IPS-20b (cell line): Measurements from ENCODE around the gene WWOX.
A peak's percentile ranks its signal among the peaks of the same experiment; 100 is the strongest.
"Not testable (repeated sequence)": the region's sequence is repeated elsewhere in the genome, so short reads cannot be mapped to it uniquely, and the experiment has no call there.

Experiments used
- H3K27ac ChIP-seq: one replicate; pipeline ENCODE4 v1.5.1; 2013; ENCODE audit warnings: low read length
- H3K27me3 ChIP-seq: 2 replicates; pipeline ENCODE4 v1.6.1; 2013; ENCODE audit warnings: mild to moderate bottlenecking, low read length, inconsistent platforms; ENCODE audit not compliant: insufficient read depth
- H3K36me3 ChIP-seq: 2 replicates; pipeline ENCODE4 v1.6.1; 2013; ENCODE audit warnings: low read depth, mild to moderate bottlenecking, inconsistent platforms, low read length, moderate library complexity; ENCODE audit not compliant: insufficient read depth
- H3K4me1 ChIP-seq: 2 replicates; pipeline ENCODE4 v1.6.1; 2013; ENCODE audit warnings: mild to moderate bottlenecking, control low read depth, inconsistent platforms, low read length, moderate library complexity; ENCODE audit not compliant: insufficient read depth
- H3K4me3 ChIP-seq: 2 replicates; pipeline ENCODE4 v1.5.1; 2013; ENCODE audit warnings: mild to moderate bottlenecking, low read length, inconsistent platforms
- H3K9ac ChIP-seq: 2 replicates; pipeline ENCODE4 v1.6.1; 2013; ENCODE audit warnings: low read depth, mild to moderate bottlenecking, inconsistent platforms, low read length, moderate library complexity
- H3K9me3 ChIP-seq: 2 replicates; pipeline ENCODE4 v1.6.1; 2013; ENCODE audit warnings: mild to moderate bottlenecking, low read depth, low read length, inconsistent platforms; ENCODE audit not compliant: insufficient read depth

The WWOX gene

GRCh38 chr16:79047337-79047736 is 947.9 kb downstream of the WWOX start:
- Histone ChIP-seq H3K36me3 (no peaks in the 10 kb centered on the region), H3K27me3 (no peaks in the 10 kb centered on the region), H3K9me3 (peaks cover 3% of the 10 kb centered on the region; the same call in 1 of the 2 replicates), H3K27ac (no peak overlapping the region), H3K4me1 (peaks cover 2% of the 10 kb centered on the region; the same call in 1 of the 2 replicates), H3K9ac (no peak overlapping the region), H3K4me3 (no peak overlapping the region)

GRCh38 chr16:79049040-79049439 is 949.6 kb downstream of the WWOX start:
- H3K9ac ChIP-seq = no peak overlapping the region
- peaks cover 8% of the 10 kb centered on the region; the same call in 1 of the 2 replicates for H3K9me3 ChIP-seq
- no peaks in the 10 kb centered on the region for H3K36me3 ChIP-seq
- no peak overlapping the region for H3K27ac ChIP-seq
- no peaks in the 10 kb centered on the region for H3K27me3 ChIP-seq
- no peak overlapping the region for H3K4me3 ChIP-seq
- H3K4me1 ChIP-seq = peaks cover 6% of the 10 kb centered on the region

GRCh38 chr16:79050063-79050462 is 950.6 kb downstream of the WWOX start:
- Histone ChIP-seq H3K9me3 (peaks cover 8% of the 10 kb centered on the region; the same call in 1 of the 2 replicates), H3K36me3 (no peaks in the 10 kb centered on the region), H3K4me3 (no peak overlapping the region), H3K9ac (no peak overlapping the region), H3K27me3 (no peaks in the 10 kb centered on the region), H3K4me1 (peaks cover 16% of the 10 kb centered on the region), H3K27ac (no peak overlapping the region)

- H3K9ac ChIP-seq = no peak overlapping the region
- H3K4me3 ChIP-seq = no peak overlapping the region
- H3K27ac ChIP-seq = no peak overlapping the region
- peaks cover 8% of the 10 kb centered on the region; the same call in 1 of the 2 replicates for H3K9me3 ChIP-seq
- peaks cover 18% of the 10 kb centered on the region for H3K4me1 ChIP-seq
- H3K36me3 ChIP-seq = no peaks in the 10 kb centered on the region
- no peaks in the 10 kb centered on the region for H3K27me3 ChIP-seq
Observed at GRCh38 chr16:79051313-79051712, 951.9 kb downstream of the WWOX start.

GRCh38 chr16:79052198-79052597 is 952.7 kb downstream of the WWOX start:
- H3K9me3 ChIP-seq, H3K9ac ChIP-seq, H3K27ac ChIP-seq, H3K27me3 ChIP-seq, H3K36me3 ChIP-seq, H3K4me3 ChIP-seq: not testable (repeated sequence)
- peaks cover 18% of the 10 kb centered on the region for H3K4me1 ChIP-seq

GRCh38 chr16:79053577-79053976 is 954.1 kb downstream of the WWOX start:
- peaks cover 18% of the 10 kb centered on the region for H3K4me1 ChIP-seq
- peaks cover 8% of the 10 kb centered on the region; the same call in 1 of the 2 replicates for H3K9me3 ChIP-seq
- no peaks in the 10 kb centered on the region for H3K36me3 ChIP-seq
- H3K27me3 ChIP-seq = no peaks in the 10 kb centered on the region
- peak overlapping the region; percentile 4 for H3K27ac ChIP-seq
- peak overlapping the region; percentile 18; the same call in 1 of the 2 replicates for H3K9ac ChIP-seq
- no peak overlapping the region; the same call in 1 of the 2 replicates for H3K4me3 ChIP-seq

- Histone ChIP-seq H3K9me3 (peaks cover 8% of the 10 kb centered on the region; the same call in 1 of the 2 replicates), H3K4me1 (peaks cover 16% of the 10 kb centered on the region), H3K9ac (peak overlapping the region; percentile 18; the same call in 1 of the 2 replicates), H3K27ac (peak overlapping the region; percentile 4), H3K36me3 (no peaks in the 10 kb centered on the region), H3K4me3 (no peak overlapping the region; the same call in 1 of the 2 replicates), H3K27me3 (no peaks in the 10 kb centered on the region)
Observed at GRCh38 chr16:79054211-79054984, 954.9 kb downstream of the WWOX start.

DNA sequence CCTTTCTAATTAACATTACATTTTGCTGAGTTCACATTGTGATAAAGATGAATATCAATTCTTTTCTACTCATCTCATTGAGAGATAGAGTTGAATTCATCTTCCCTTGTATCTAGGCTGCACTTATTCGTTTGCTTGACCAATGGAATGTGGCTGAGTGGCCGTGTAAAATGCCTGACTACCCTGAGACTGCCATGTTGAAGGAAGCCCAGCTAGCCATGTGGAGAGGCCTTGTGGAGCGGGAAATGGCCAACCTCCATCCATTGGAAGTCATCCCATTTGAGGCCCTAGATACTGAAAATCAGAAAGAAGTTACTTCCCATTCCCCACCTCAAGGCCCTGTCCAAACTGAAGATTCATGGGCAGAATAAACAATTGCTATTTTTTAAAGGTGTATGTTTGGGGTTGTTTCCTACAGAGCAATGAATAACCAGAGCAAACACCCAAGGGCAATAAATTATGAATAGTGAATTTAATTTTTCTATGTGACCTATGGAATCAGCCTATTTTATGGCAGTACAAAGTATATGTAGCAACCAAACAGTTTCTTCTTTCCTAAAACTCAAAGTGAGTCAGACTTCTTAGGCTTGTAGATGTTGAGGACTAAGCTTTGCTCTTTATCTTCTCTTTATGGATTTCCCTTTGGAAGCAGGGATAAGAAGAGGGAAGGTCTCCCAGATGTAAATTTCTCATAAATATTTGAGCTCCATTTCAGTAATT is 956.0 kb downstream of the WWOX start:
- no peak overlapping the region for H3K9ac ChIP-seq
- H3K4me1 ChIP-seq = peaks cover 16% of the 10 kb centered on the region
- H3K9me3 ChIP-seq = peaks cover 8% of the 10 kb centered on the region; the same call in 1 of the 2 replicates
- H3K4me3 ChIP-seq = no peak overlapping the region
- H3K36me3 ChIP-seq = no peaks in the 10 kb centered on the region
- H3K27ac ChIP-seq = no peak overlapping the region
- H3K27me3 ChIP-seq = no peaks in the 10 kb centered on the region

GRCh38 chr16:79061181-79061580 is 961.7 kb downstream of the WWOX start:
- no peak overlapping the region for H3K27ac ChIP-seq
- no peak overlapping the region for H3K9ac ChIP-seq
- H3K27me3 ChIP-seq = no peaks in the 10 kb centered on the region
- H3K4me1 ChIP-seq = no peaks in the 10 kb centered on the region; the same call in 1 of the 2 replicates
- H3K9me3 ChIP-seq = no peaks in the 10 kb centered on the region
- no peaks in the 10 kb centered on the region for H3K36me3 ChIP-seq
- no peak overlapping the region for H3K4me3 ChIP-seq

DNA sequence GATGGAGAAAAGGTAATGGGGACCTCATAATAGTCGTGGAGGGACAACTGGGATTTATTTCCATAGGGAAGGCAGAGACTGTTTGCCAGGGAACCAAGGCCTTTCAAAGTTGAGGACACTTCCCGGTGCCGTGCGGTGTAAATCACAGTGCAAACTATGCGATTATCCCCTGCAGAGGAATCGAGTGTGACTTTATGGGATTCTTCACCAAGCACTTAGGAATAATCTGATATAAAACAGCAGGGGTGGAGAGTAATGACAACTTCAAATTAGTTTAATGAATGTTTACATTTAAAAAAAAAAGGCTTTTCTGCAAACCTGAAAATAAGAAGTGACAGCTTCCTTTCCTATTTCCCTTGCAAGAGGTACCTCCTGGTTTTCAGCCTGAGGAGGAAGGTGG is 962.9 kb downstream of the WWOX start:
- no peak overlapping the region for H3K27ac ChIP-seq
- H3K36me3 ChIP-seq = no peaks in the 10 kb centered on the region
- no peaks in the 10 kb centered on the region; the same call in 1 of the 2 replicates for H3K4me1 ChIP-seq
- no peak overlapping the region for H3K9ac ChIP-seq
- no peaks in the 10 kb centered on the region for H3K9me3 ChIP-seq
- H3K27me3 ChIP-seq = no peaks in the 10 kb centered on the region
- no peak overlapping the region for H3K4me3 ChIP-seq

DNA sequence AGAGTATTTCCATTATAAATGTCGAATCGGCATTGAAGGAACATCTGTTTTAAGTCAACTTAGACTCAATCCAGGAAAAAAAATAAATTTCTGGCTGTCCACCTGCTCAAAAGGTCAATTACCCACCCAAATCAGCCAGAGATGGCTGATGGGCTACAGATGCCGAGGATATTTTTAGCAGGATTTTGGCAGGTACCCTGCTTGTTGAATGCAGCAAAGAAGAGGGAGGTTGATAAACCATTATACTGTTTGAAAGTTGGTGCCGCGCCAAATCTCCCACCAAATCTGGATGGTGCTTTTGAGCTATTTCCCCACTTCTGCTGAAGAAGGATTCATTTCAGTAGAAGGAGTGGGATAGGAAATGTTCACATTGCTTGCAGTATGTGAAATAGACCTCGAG is 963.4 kb downstream of the WWOX start:
- Histone ChIP-seq H3K36me3 (no peaks in the 10 kb centered on the region), H3K4me3 (no peak overlapping the region), H3K9ac (no peak overlapping the region), H3K9me3 (no peaks in the 10 kb centered on the region), H3K4me1 (no peaks in the 10 kb centered on the region; the same call in 1 of the 2 replicates), H3K27ac (no peak overlapping the region), H3K27me3 (no peaks in the 10 kb centered on the region)
